ENCODE results near the gene PODN.

DNA sequence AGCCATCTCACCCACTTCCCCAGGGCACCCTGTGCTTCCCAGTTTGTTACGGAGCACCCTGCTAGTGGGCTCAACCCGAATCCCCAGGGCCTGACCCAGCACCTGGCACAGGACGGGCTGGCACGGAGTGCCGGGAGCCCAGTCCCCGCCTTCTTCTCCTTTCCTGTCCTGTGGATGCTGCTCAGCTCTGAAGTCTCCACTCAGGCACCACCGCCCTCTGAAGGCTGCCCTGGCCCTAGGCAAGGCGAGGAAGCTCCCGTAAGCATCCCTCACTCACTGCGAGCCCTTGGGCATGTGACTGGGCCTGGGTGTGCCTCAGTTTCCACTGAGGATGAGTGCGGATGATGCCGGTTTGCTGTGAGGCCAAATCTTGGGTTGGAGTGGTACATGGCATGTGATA lies 58.6 kb downstream of the PODN start:
- TF ChIP-seq GATA2 (IDR thresholded peaks at IDR 0.05; ENCODE audit: low read depth, low read length): no peak
- no peak for TF ChIP-seq GATA3 (IDR thresholded peaks at IDR 0.05; ENCODE audit: low read depth, low read length)

Data from SH-SY5Y (cell line).